22Rv1 (cell line): Measurements from ENCODE around the gene LCA5.

Experiments
- H3K27ac ChIP-seq: fragments of 450-650 bp; 2 replicates; pipeline ENCODE4 v1.5.1; 2017
- ZFX ChIP-seq: fragments of 450-650 bp; IDR thresholded peaks from 2 replicates; pipeline ENCODE4 v1.6.1; 2017; ENCODE audit warnings: antibody characterized with exemption, borderline replicate concordance
- TF ChIP-seq, protein P1 (sequence below): fragments of 450-650 bp; IDR thresholded peaks from 2 replicates; pipeline ENCODE4 v1.5.1; 2017; ENCODE audit warnings: mild to moderate bottlenecking

The LCA5 gene

DNA sequence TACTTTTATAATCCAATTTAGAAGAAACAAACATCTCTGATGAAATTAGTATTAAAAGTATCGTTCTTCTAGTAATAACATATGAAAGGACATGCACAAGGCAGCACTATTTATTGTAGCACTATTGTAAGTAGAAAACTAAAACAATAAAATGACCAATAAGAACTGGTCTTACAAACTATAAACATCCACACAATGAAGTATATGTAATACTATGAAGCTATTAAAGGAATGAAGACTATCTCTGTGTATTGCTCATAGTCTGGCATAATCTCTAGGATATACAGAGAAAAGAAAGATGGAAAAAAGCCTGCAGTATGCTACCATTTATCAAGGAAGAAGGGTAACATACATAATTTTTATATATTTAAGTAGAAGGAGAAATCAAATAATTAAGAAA is 16.7 kb downstream of the LCA5 start:
- TF ChIP-seq, protein P1, sequence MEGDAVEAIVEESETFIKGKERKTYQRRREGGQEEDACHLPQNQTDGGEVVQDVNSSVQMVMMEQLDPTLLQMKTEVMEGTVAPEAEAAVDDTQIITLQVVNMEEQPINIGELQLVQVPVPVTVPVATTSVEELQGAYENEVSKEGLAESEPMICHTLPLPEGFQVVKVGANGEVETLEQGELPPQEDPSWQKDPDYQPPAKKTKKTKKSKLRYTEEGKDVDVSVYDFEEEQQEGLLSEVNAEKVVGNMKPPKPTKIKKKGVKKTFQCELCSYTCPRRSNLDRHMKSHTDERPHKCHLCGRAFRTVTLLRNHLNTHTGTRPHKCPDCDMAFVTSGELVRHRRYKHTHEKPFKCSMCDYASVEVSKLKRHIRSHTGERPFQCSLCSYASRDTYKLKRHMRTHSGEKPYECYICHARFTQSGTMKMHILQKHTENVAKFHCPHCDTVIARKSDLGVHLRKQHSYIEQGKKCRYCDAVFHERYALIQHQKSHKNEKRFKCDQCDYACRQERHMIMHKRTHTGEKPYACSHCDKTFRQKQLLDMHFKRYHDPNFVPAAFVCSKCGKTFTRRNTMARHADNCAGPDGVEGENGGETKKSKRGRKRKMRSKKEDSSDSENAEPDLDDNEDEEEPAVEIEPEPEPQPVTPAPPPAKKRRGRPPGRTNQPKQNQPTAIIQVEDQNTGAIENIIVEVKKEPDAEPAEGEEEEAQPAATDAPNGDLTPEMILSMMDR: no peak
- no peak for TF ChIP-seq ZFX

DNA sequence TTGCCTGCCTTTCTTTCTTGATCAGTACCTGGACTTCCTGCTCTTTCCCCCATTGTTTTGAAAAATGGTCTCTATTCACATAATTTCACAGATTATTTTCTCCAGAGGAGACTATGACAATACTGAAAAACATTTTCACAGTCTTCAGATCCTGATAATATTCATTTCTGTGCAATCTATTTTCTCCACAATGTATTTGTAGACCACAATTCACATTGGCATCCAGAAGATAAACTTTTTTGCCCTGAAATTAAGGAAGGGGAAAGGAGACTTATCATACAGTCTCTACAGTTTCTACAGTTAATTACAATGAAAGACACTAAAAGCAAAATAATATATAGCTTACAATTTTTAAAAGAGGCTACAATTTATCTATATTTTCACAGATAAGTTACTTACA is 18.4 kb downstream of the LCA5 start:
- no peak overlapping the region for H3K27ac ChIP-seq
- TF ChIP-seq, protein P1: no peak
- no peak for TF ChIP-seq ZFX

More for the DNA sequence above, 16.7 kb downstream of the LCA5 start:
- H3K27ac ChIP-seq: no peak overlapping the region

DNA sequence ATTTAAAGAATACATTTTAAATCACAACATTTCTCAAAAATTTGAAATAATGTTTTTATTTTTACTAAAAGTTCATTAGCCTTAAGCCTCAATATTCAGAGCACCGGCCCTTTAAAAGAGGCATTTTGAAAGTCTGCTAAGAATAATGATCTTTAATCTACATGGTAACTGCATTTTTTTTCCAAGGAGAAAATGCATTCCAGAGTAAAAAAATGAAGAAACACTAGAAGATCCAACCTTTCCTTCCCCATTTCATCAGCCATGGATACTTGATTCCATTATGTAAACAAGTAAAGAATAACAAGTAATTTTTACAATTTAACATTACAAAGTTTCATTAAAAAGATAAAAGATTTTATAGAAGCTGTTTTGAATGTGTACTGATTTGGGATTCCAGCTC is 21.8 kb downstream of the LCA5 start:
- no peak overlapping the region for H3K27ac ChIP-seq
- TF ChIP-seq, protein P1: no peak
- TF ChIP-seq ZFX: no peak

DNA sequence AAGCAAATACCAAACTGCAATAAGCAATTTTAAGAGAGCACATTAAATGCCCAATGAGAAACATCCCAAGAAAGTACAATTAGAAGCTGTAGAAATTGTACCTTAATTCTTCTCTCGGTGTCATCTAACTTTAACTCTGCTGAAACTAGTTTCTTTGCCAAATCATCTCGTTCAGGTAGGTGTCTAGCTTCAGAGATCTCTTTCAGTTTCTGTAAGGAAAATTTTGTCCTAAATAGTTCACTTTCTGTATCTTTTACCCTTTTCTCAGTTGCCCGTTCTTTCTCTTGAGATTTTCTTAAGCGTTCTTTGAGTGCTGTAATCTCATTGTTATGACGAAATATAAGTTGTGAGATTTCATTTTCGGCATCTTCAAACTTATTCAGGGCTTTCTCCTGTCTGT is 24.1 kb downstream of the LCA5 start:
- no peak overlapping the region for H3K27ac ChIP-seq
- no peak for TF ChIP-seq ZFX
- TF ChIP-seq, protein P1: no peak

GRCh38 chr6:79512014-79512413 is 25.2 kb downstream of the LCA5 start:
- no peak overlapping the region for H3K27ac ChIP-seq
- no peak for TF ChIP-seq ZFX
- TF ChIP-seq, protein P1: no peak

GRCh38 chr6:79510707-79511106 is 26.5 kb downstream of the LCA5 start:
- no peak for TF ChIP-seq ZFX
- no peak overlapping the region for H3K27ac ChIP-seq

DNA sequence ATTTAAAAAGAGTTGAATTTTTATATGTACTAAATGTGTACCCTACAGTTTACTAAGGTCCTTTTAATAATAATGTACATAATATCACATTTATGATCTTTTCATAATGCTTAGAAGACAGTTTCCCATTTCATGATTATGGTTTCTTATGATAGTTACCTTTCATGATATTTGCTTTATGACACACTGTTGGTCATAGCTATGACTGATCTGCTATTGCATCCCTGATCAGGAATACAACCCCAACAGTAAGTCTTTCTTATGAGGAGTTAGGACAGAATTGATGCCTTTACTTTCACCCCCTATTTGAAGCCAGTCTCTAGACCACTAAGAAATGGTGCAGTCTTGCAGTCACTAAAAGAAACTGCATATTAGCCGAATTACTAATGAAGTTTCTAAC is 31.0 kb downstream of the LCA5 start:
- TF ChIP-seq ZFX: no peak
- TF ChIP-seq, protein P1: no peak
- no peak overlapping the region for H3K27ac ChIP-seq

- no peak overlapping the region for H3K27ac ChIP-seq
- TF ChIP-seq, protein P1: no peak
- no peak for TF ChIP-seq ZFX
Measured at GRCh38 chr6:79504372-79504771, 32.9 kb downstream of the LCA5 start.
